Effector memory CD4-positive, alpha-beta T cell (primary cell): Measurements from ENCODE around the gene IMMP2L.

ENCODE experiments used
- DNase-seq, 3 donors: peaks; one replicate each; pipeline ENCODE4 v3.0.0-alpha.2; 2020
- H3K27ac ChIP-seq: 2 replicates; pipeline ENCODE4 v1.7.0; 2013; ENCODE audit warnings: mild to moderate bottlenecking, low read length, moderate library complexity; ENCODE audit not compliant: insufficient read depth, poor library complexity, severe bottlenecking
- H3K27me3 ChIP-seq: replicated peaks from 2 replicates; pipeline ENCODE4 v1.7.0; 2013; ENCODE audit warnings: mild to moderate bottlenecking, low read length; ENCODE audit not compliant: insufficient read depth, control insufficient read depth, poor library complexity, severe bottlenecking
- H3K36me3 ChIP-seq: 2 replicates; pipeline ENCODE4 v1.7.0; 2013; ENCODE audit warnings: mild to moderate bottlenecking, low read length, moderate library complexity; ENCODE audit not compliant: control insufficient read depth, insufficient read depth
- H3K4me1 ChIP-seq: 2 replicates; pipeline ENCODE4 v1.7.0; 2013; ENCODE audit warnings: low read length, mild to moderate bottlenecking; ENCODE audit not compliant: control insufficient read depth, insufficient read depth, poor library complexity, severe bottlenecking
- H3K4me3 ChIP-seq: 2 replicates; pipeline ENCODE4 v1.7.0; 2013; ENCODE audit warnings: low read length, low read depth, mild to moderate bottlenecking; ENCODE audit not compliant: insufficient read depth, poor library complexity, severe bottlenecking
- H3K9me3 ChIP-seq: 2 replicates; pipeline ENCODE4 v1.7.0; 2013; ENCODE audit warnings: mild to moderate bottlenecking, low read length, moderate library complexity; ENCODE audit not compliant: control insufficient read depth

The IMMP2L gene

GRCh38 chr7:110964775-110965174 lies 597.5 kb downstream of the IMMP2L start:
- Histone ChIP-seq H3K9me3 (no peaks in the 10 kb centered on the region), H3K27me3 (no peaks in the 10 kb centered on the region), H3K36me3 (no peaks in the 10 kb centered on the region), H3K4me1 (no peaks in the 10 kb centered on the region), H3K4me3 (no peak overlapping the region), H3K27ac (no peak overlapping the region)
- no peak for DNase-seq

GRCh38 chr7:110962826-110963225 lies 599.5 kb downstream of the IMMP2L start:
- H3K9me3 ChIP-seq = no peaks in the 10 kb centered on the region
- no peak overlapping the region for H3K4me3 ChIP-seq
- no peaks in the 10 kb centered on the region for H3K36me3 ChIP-seq
- H3K4me1 ChIP-seq = no peaks in the 10 kb centered on the region
- no peak overlapping the region for H3K27ac ChIP-seq
- DNase-seq = no peak
- H3K27me3 ChIP-seq = no peaks in the 10 kb centered on the region

GRCh38 chr7:110962374-110962773 lies 599.9 kb downstream of the IMMP2L start:
- no peaks in the 10 kb centered on the region for H3K36me3 ChIP-seq
- no peak overlapping the region for H3K4me3 ChIP-seq
- no peak for DNase-seq
- no peaks in the 10 kb centered on the region for H3K9me3 ChIP-seq
- no peaks in the 10 kb centered on the region for H3K27me3 ChIP-seq
- no peak overlapping the region for H3K27ac ChIP-seq
- no peaks in the 10 kb centered on the region for H3K4me1 ChIP-seq

- Histone ChIP-seq H3K27me3 (no peaks in the 10 kb centered on the region), H3K36me3 (no peaks in the 10 kb centered on the region), H3K4me1 (no peaks in the 10 kb centered on the region), H3K9me3 (no peaks in the 10 kb centered on the region), H3K4me3 (no peak overlapping the region), H3K27ac (no peak overlapping the region)
- no peak for DNase-seq
Observed at GRCh38 chr7:110960811-110961210, 601.5 kb downstream of the IMMP2L start.

GRCh38 chr7:110948280-110948679 lies 614.0 kb downstream of the IMMP2L start:
- H3K9me3 ChIP-seq = no peaks in the 10 kb centered on the region
- no peaks in the 10 kb centered on the region for H3K36me3 ChIP-seq
- no peak for DNase-seq
- no peak overlapping the region for H3K27ac ChIP-seq
- no peaks in the 10 kb centered on the region for H3K4me1 ChIP-seq
- H3K27me3 ChIP-seq = no peaks in the 10 kb centered on the region
- no peak overlapping the region for H3K4me3 ChIP-seq

GRCh38 chr7:110947408-110947807 lies 614.9 kb downstream of the IMMP2L start:
- no peak for DNase-seq
- no peak overlapping the region for H3K4me3 ChIP-seq
- no peaks in the 10 kb centered on the region for H3K27me3 ChIP-seq
- H3K36me3 ChIP-seq = no peaks in the 10 kb centered on the region
- H3K4me1 ChIP-seq = no peaks in the 10 kb centered on the region
- H3K9me3 ChIP-seq = no peaks in the 10 kb centered on the region
- no peak overlapping the region for H3K27ac ChIP-seq

- no peak overlapping the region for H3K4me3 ChIP-seq
- no peaks in the 10 kb centered on the region for H3K27me3 ChIP-seq
- H3K36me3 ChIP-seq = no peaks in the 10 kb centered on the region
- H3K27ac ChIP-seq = no peak overlapping the region
- H3K9me3 ChIP-seq = no peaks in the 10 kb centered on the region
- no peak for DNase-seq
- H3K4me1 ChIP-seq = no peaks in the 10 kb centered on the region
Observed at GRCh38 chr7:110944966-110945644, 617.2 kb downstream of the IMMP2L start.

- no peak for DNase-seq
- H3K27me3 ChIP-seq = no peaks in the 10 kb centered on the region
- H3K27ac ChIP-seq = no peak overlapping the region
- H3K4me3 ChIP-seq = no peak overlapping the region
- H3K9me3 ChIP-seq = no peaks in the 10 kb centered on the region
- H3K36me3 ChIP-seq = no peaks in the 10 kb centered on the region
- H3K4me1 ChIP-seq = no peaks in the 10 kb centered on the region
Observed at GRCh38 chr7:110944448-110944847, 617.8 kb downstream of the IMMP2L start.

GRCh38 chr7:110943701-110944345 lies 618.5 kb downstream of the IMMP2L start:
- no peaks in the 10 kb centered on the region for H3K4me1 ChIP-seq
- H3K36me3 ChIP-seq = no peaks in the 10 kb centered on the region
- H3K9me3 ChIP-seq = no peaks in the 10 kb centered on the region
- no peaks in the 10 kb centered on the region for H3K27me3 ChIP-seq
- H3K4me3 ChIP-seq = no peak overlapping the region
- H3K27ac ChIP-seq = no peak overlapping the region
- no peak for DNase-seq

- no peak overlapping the region for H3K27ac ChIP-seq
- H3K27me3 ChIP-seq = no peaks in the 10 kb centered on the region
- no peak overlapping the region for H3K4me3 ChIP-seq
Observed at GRCh38 chr7:110941385-110941784, 620.9 kb downstream of the IMMP2L start.

More at GRCh38 chr7:110941385-110941784, 620.9 kb downstream of the IMMP2L start:
- Histone ChIP-seq H3K36me3 (no peaks in the 10 kb centered on the region), H3K9me3 (no peaks in the 10 kb centered on the region), H3K4me1 (no peaks in the 10 kb centered on the region)
- no peak for DNase-seq
